HG03457 (cell line): Measurements from ENCODE around the gene TECTB.

Source experiments
- ATAC-seq: cut with Tn5 transposase; IDR thresholded peaks from one replicate; pipeline ENCODE4 v1.9.1; 2021; ENCODE audit warnings: moderate number of reproducible peaks; ENCODE audit not compliant: unreplicated experiment

The TECTB gene

GRCh38 chr10:112271982-112272381, 11.2 kb upstream of the TECTB start:
- ATAC-seq, result no peak

DNA sequence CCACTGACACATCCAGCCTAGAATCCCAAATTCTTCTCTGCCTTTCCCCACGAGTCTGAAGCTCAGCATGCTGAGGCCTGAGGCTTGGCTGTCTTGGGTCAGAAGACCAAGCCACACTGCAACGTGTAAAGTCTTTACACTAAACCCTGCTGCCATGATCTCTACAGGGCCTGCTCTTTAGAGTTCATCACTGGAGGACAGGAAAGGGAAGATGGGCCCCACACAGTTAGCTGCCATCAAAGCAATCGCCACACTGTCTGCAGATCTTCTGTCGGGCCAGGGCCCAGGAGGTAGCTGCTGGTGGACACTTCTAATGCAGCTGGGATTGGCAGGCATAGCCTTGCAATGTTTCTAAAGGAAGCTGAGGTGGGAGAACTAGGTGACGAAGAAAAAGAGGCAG, 8.4 kb upstream of the TECTB start:
- ATAC-seq, result no peak

- ATAC-seq, result no peak
These were observed 7.5 kb upstream of the TECTB start for GRCh38 chr10:112275512-112276245.

- ATAC-seq, result no peak
These were observed 4.3 kb upstream of the TECTB start for GRCh38 chr10:112278871-112279270.

- no peak for ATAC-seq
These were observed 3.8 kb upstream of the TECTB start for GRCh38 chr10:112279433-112279832.

- ATAC-seq, result no peak
These were observed 2.8 kb upstream of the TECTB start for GRCh38 chr10:112280205-112280921.

DNA sequence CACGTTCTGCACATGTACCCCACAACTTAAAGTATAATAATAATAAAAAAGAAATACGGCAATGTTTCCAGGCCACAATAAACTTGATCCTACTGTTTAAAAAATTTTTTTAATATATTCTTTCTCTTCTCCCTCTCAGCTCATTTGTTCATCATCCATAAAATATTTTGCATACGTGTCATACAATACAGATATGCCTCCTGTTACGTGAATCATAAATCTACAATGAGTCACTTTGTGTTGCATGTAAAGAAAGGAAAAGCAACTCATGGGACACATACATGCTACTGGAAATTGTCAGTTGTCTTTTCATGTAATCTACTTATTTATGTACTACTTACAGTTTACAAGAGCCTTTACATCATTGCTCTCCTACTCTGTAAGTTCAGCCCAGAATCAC, 1.1 kb upstream of the TECTB start:
- ATAC-seq, result no peak

DNA sequence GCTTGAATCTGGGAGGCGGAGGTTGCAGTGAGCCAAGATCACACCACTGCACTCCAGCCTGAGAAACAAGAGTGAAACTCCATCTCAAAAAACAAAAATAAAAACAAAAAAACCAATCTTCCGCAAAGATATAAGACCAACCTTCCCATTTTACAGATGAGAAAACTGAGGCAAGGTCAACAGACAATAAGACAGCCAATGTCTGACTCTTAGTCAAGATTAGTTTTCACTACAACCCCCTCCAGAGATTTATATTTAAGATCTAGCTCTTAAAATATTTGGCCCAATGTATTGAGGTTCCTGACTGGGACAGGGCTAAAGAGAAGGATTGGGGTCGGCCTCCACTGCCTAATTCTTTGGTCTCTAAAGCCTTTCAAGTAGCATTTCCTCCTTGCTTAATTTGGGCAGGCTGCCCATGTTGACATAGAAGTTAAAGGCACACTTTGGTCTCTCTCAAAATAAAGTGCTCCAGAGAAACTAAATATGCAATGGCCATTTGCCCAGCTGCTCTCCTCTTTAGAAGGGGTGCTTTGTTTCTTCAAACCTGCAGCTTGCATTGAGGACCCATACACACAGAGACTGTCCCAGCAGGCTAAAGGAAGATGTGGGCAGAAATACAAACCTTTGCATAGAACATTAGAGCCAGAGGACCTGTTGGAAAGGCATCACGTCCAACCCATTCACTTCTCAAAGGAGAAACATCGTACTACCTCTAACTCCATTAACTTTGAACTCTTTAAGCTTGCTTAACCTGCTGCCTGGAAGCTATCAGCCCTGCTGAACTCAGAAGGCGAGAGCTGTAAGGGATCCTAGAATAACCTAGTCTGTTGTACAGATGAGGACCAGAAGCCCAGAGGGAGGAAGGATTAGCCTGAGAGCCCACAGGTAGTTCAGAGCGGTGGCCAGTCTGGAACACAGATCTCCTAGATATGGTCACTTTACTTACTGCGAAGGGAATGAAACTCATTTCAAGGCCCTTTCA, 3.9 kb downstream of the TECTB start:
- ATAC-seq, result no peak

DNA sequence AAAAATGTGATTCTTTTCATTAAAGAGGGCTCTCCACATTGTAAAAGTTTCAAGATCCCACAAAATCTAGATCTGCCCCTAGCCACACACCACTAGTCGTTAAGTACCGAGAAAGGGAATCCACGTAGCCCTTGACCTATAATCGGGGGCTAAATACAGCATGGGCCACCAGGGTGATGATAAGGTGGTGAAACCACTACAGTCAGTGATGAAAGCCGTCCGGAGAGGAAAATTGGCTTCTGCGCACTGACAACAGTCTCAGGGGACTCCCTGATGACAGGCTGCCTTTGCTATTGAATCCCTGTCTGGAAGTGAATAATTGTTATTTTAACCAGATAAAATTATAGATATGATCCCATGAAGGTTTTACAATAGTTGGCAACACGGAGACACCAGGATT, 4.6 kb downstream of the TECTB start:
- ATAC-seq, result no peak

- no peak for ATAC-seq
These were observed 5.3 kb downstream of the TECTB start for GRCh38 chr10:112288486-112288885.

- no peak for ATAC-seq
These were observed 6.3 kb downstream of the TECTB start for GRCh38 chr10:112289373-112290053.

DNA sequence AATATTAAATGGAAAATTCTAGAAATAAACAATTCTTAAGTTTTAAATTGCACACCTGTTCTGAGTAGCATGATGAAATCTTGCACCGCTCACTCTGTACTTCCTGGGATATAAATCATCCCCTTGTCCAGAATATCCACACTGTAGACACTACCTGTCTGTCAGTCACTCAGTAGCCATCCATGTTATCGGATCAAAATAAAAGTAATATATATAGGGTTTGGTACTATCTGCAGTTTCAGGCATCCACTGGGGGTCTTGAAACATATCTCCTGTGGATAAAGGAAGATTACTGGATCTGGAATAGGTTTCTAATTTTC, 6.8 kb downstream of the TECTB start:
- ATAC-seq, result no peak

DNA sequence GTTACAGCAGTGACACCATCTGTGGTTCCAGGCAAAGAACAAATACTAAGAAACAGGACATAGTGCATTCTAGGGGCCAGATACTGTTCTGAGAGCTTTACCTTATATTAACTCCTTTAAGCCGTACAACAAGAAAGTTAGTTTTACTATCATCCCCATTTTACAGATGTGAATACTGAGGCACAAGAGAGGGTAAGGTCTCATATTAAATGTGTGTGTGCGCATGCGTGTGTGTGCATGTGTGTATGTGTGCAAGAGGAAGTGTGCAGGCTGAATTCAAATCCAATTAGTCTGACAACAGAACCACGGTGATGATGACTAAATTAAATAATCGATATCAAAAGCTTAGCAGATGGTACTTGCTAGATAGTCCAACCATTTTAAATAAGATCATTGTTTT, 11.0 kb downstream of the TECTB start:
- no peak for ATAC-seq

DNA sequence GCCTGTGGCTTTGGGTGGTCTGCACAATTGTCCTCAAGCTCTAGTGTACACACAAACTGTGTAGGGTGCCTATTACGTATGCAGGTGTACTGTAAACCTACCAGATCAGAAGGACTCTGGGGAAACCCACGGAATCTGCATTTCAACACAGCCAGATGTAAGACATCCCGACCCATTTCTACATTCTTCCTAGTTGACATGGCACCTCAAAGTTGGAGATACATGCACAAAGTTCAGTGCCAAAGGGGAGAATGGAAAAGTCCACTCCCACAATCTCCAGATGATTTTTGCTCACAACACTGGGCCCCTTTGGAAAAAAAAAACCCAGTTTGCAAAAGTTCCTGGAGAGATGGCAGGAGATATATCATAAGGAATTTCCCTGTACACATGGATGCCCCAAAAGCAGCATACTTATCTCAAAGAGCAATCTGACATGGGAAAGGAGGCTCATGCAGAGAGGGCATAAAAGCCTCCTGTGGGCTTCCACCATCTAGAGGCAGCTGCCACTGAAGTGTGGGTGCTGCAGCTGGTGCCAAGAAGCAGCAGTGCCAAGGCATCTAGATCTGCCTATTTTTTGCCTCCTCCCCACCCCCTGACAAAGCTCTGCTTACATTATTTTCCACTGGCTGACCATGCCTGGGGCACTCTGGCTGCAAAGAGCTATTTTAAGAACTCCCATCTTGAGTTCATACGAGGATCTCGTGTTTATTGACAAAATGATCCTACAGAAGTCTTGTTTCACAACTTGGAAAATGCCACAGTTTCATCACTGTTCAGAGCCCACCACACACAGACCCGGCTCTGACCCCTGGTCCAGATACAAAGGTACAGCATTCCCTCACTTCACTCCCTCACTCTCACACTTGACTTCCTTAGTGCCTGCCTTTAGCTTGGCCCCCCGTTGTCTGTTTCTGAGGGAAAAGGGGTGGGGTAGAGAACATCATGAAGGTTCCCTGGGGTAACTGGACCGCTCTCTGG, 12.9 kb downstream of the TECTB start:
- ATAC-seq, result no peak

DNA sequence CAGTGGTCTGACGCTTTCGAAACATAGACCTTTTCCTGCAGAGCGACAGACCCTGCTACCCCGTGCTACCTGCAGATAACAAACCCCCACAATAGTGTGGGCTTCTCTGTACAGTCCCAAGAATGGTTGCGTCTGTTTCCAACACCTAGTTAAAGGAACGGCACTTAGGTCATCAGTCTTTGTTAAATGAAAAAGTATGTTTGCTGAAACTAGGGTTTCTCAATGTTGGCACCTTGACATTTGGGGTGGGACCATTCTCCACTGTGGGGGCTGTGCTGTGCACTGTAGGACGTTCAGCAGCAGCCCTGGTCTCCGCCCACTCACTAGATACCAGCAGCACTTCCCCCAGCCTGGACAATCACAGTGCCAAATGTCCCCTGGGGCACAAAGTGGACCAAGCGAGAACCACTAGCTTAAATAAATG, 13.7 kb downstream of the TECTB start:
- no peak for ATAC-seq

- no peak for ATAC-seq
These were observed 15.4 kb downstream of the TECTB start for GRCh38 chr10:112298581-112298980.

DNA sequence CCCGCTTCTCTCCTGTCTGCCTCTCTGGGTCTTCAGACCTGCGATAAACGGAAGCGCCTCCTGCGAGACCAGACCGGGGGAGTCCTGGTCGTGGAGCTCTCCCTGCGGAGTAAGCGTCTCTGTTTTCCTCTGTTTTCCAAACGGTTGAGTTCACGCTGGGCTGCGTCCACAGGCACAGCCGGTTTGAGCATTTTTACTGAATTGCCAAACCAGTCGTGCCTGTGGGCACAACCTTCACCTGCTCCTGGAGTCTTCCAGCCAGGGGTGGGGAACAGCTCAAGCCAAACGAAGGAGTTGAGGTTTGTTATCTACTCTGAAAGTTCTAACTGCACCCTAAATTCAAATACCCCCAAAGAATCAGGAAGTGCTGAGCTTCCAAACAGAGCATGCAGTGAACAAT, 16.3 kb downstream of the TECTB start:
- no peak for ATAC-seq

DNA sequence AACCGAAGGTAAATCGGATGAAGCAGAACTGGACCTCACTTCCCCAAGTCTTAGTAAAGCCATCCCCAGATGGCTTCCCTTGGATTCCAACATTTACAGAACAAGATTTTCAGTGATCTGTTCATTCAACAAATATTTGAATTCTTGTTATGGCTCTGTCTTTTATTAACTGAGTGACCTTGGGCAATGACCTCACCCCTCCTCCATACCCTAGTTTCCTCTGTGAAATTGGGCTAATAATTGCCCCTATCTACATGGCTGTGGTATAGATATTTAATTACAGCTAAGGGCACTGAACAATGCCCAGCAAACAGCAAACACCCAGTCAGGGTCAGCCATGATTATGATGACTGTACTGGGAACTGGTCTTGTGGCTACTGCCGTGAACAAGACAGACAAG, 19.1 kb downstream of the TECTB start:
- ATAC-seq, result no peak

GRCh38 chr10:112303528-112303927, 20.3 kb downstream of the TECTB start:
- ATAC-seq, result no peak
